WTC11 (cell line): ENCODE results near the gene TECR. TPM values are rescaled to one million over a fixed set of nuclear protein-coding genes. Genes with fewer than 3 reads are reported as not detected.

Experiments
- ATAC-seq: fragments of 200-7000 bp; cut with Tn5 transposase; 2 replicates; pipeline ENCODE4 v1.10.0; 2021; ENCODE audit warnings: mild to moderate bottlenecking, moderate library complexity
- CTCF ChIA-PET: fragments of 300-600 bp; sonication (Branson Sonifier 250); formaldehyde crosslinking; loops from one replicate; lab custom pipeline; 2021; ENCODE audit warnings: antibody characterized with exemption; lab: Charles Lee
- POLR2A ChIA-PET: fragments of 350-600 bp; sonication (Branson Sonifier 250); formaldehyde crosslinking; loops from one replicate; lab custom pipeline; 2021; ENCODE audit warnings: antibody characterized with exemption; lab: Charles Lee
- DNase-seq: peaks from one replicate; pipeline ENCODE4 v3.0.0; 2021; ENCODE audit warnings: low spot score
- H3K27ac Mint-ChIP-seq: 2 replicates; pipeline ENCODE4 v1.8.0; 2021; ENCODE audit warnings: mixed read lengths
- H3K27me3 Mint-ChIP-seq: 2 replicates; pipeline ENCODE4 v1.8.0; 2021; ENCODE audit warnings: low read depth, mild to moderate bottlenecking, moderate library complexity, mixed read lengths
- H3K36me3 Mint-ChIP-seq: 2 replicates; pipeline ENCODE4 v1.8.0; 2021; ENCODE audit warnings: mixed read lengths
- H3K4me1 Mint-ChIP-seq: 2 replicates; pipeline ENCODE4 v1.8.0; 2022; ENCODE audit warnings: mixed read lengths
- H3K4me3 Mint-ChIP-seq: 2 replicates; pipeline ENCODE4 v1.8.0; 2021; ENCODE audit warnings: mild to moderate bottlenecking, moderate library complexity, mixed read lengths
- H3K9me3 Mint-ChIP-seq: 2 replicates; pipeline ENCODE4 v1.8.0; 2021; ENCODE audit warnings: mixed read lengths
- CBFB ChIP-seq: sonication (generic); formaldehyde crosslinking; IDR thresholded peaks from 2 replicates; pipeline ENCODE4 v1.8.1; 2022; ENCODE audit warnings: mild to moderate bottlenecking, low read depth, missing genetic modification reagents
- CREM ChIP-seq: sonication (generic); formaldehyde crosslinking; IDR thresholded peaks from 2 replicates; pipeline ENCODE4 v1.8.1; 2022; ENCODE audit warnings: mild to moderate bottlenecking, missing genetic modification reagents, moderate library complexity
- FOXJ3 ChIP-seq: sonication (generic); formaldehyde crosslinking; IDR thresholded peaks from 2 replicates; pipeline ENCODE4 v1.9.0; 2021; ENCODE audit warnings: missing genetic modification reagents, mild to moderate bottlenecking, borderline replicate concordance
- GTF2I ChIP-seq: fragments of 250-450 bp; sonication (Bioruptor Pico); conservative IDR thresholded peaks from 2 replicates; pipeline ENCODE4 v1.4.0; 2021; ENCODE audit warnings: mild to moderate bottlenecking
- JAZF1 ChIP-seq: fragments of 250-450 bp; sonication (Bioruptor Pico); IDR thresholded peaks from 2 replicates; pipeline ENCODE4 v1.9.0; 2021; ENCODE audit warnings: moderate library complexity, mild to moderate bottlenecking, inconsistent platforms
- NFYB ChIP-seq: sonication (generic); formaldehyde crosslinking; conservative IDR thresholded peaks from 2 replicates; pipeline ENCODE4 v1.8.0; 2022; ENCODE audit warnings: low read depth, missing genetic modification reagents
- NR1H2 ChIP-seq: sonication (generic); formaldehyde crosslinking; IDR thresholded peaks from 2 replicates; pipeline ENCODE4 v1.9.0; 2021; ENCODE audit warnings: mild to moderate bottlenecking, moderate library complexity, missing genetic modification reagents
- PRRX2 ChIP-seq: fragments of 250-450 bp; sonication (Bioruptor Pico); IDR thresholded peaks from 2 replicates; pipeline ENCODE4 v1.8.0; 2021; ENCODE audit warnings: mild to moderate bottlenecking
- RELA ChIP-seq: sonication (generic); formaldehyde crosslinking; IDR thresholded peaks from 2 replicates; pipeline ENCODE4 v1.8.1; 2022; ENCODE audit warnings: missing genetic modification reagents, mild to moderate bottlenecking, borderline replicate concordance
- SP1 ChIP-seq: sonication (generic); formaldehyde crosslinking; conservative IDR thresholded peaks from 2 replicates; pipeline ENCODE4 v1.8.1; 2022; ENCODE audit warnings: missing genetic modification reagents
- TCF7 ChIP-seq: sonication (generic); formaldehyde crosslinking; IDR thresholded peaks from 2 replicates; pipeline ENCODE4 v1.8.0; 2022; ENCODE audit warnings: mild to moderate bottlenecking, low read depth, missing genetic modification reagents, moderate library complexity
- ZBTB21 ChIP-seq: sonication (generic); formaldehyde crosslinking; IDR thresholded peaks from 2 replicates; pipeline ENCODE4 v1.8.1; 2023; ENCODE audit warnings: mild to moderate bottlenecking, missing genetic modification reagents, borderline replicate concordance
- ZNF138 ChIP-seq: sonication (generic); formaldehyde crosslinking; conservative IDR thresholded peaks from 2 replicates; pipeline ENCODE4 v1.8.1; 2022; ENCODE audit warnings: mild to moderate bottlenecking, moderate library complexity, missing genetic modification reagents
- ZNF219 ChIP-seq: sonication (generic); formaldehyde crosslinking; IDR thresholded peaks from 2 replicates; pipeline ENCODE4 v1.8.0; 2023; ENCODE audit warnings: missing genetic modification reagents, mild to moderate bottlenecking, borderline replicate concordance
- ZNF416 ChIP-seq: fragments of 250-450 bp; sonication (Bioruptor Pico); IDR thresholded peaks from 2 replicates; pipeline ENCODE4 v1.9.0; 2021; ENCODE audit warnings: mild to moderate bottlenecking, inconsistent platforms
- total RNA-seq: library from RNA; stranded (reverse); gene quantifications from 3 replicates; pipeline ENCODE4 v1.2.3, GENCODE V29; 2021
- TF ChIP-seq, protein P1 (sequence below): sonication (generic); formaldehyde crosslinking; IDR thresholded peaks from 2 replicates; pipeline ENCODE4 v1.8.1; 2023; ENCODE audit warnings: mild to moderate bottlenecking, missing genetic modification reagents, moderate library complexity
- TF ChIP-seq, protein P2 (sequence below): fragments of 200-600 bp; IDR thresholded peaks from 2 replicates; pipeline ENCODE4 v1.8.0; 2022; ENCODE audit warnings: antibody characterized with exemption
- TF ChIP-seq, protein P3 (sequence below): sonication (generic); formaldehyde crosslinking; IDR thresholded peaks from 2 replicates; pipeline ENCODE4 v1.8.1; 2022; ENCODE audit warnings: mild to moderate bottlenecking, missing genetic modification reagents, moderate library complexity, borderline replicate concordance
- TF ChIP-seq, protein P4 (sequence below): fragments of 250-450 bp; sonication (Bioruptor Pico); conservative IDR thresholded peaks from 2 replicates; pipeline ENCODE4 v1.9.0; 2021; ENCODE audit warnings: mild to moderate bottlenecking

Gene TECR
- total RNA-seq, 1 experiment from 2014 or later: 161 TPM

DNA sequence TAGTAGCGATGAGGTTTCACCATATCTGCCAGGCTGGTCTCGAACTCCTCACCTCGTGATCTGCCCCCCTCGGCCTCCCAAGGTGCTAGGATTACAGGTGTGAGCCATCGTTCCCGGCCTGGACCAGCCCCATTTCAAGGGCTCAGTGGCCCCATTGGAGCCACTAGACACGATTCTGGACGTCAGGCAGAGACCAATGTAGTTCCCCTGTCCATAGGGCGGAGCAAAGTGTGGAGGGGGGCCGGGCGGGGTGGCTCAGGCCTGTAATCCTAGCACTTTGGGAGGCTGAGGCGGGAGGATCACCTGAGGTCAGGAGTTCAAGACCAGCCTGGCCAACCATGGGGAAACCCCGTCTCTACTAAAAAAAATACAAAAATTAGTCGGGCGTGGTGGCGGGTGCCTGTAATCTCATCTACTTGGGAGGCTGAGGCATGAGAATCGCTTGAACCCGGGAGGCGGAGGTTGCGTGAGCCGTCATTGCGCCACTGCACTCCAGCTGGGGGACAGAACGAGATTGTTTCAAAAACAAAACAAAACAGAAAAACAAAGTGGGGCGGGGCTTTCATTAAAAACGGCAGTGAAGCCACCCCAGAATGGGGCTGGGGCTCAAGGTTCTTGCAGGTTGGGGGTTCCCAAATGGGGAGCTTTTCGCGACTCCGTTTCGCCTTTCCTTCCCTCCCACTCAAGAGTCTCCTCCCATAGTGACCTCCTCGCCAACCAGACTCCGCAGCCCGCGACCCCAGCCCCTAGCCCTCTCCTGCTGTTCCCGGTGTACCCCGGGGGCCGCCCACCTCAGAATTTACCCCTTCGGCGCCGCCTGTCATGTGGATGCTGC is 758 bp upstream of the TECR start:
- ATAC-seq: no peak
- no peak for DNase-seq
- Mint-ChIP-seq H3K4me3 (peak overlapping the region; percentile 90), H3K9me3 (no peaks in the 10 kb centered on the region), H3K27me3 (no peaks in the 10 kb centered on the region), H3K27ac (peak overlapping the region; percentile 80; the same call in 1 of the 2 replicates), H3K4me1 (peaks cover 12% of the 10 kb centered on the region), H3K36me3 (peaks cover 4% of the 10 kb centered on the region; the same call in 1 of the 2 replicates)
- ChIA-PET CTCF (interaction anchor here (1.0 to 1.2 kb wide), 3 partner anchors 23 to 48 kb away, joined by 3 to 5 read pairs (median 4); no protein-coding TSS in a partner anchor), POLR2A (interaction anchor here (1.4 kb wide), 1 partner anchor 10 kb away, joined by 4 read pairs; the partner anchor contains the start of gene DNAJB1)
- TF ChIP-seq GTF2I: 0 out of 2 replicates have a peak, but pooled peaks have one; percentile 41
- TF ChIP-seq, protein P1, sequence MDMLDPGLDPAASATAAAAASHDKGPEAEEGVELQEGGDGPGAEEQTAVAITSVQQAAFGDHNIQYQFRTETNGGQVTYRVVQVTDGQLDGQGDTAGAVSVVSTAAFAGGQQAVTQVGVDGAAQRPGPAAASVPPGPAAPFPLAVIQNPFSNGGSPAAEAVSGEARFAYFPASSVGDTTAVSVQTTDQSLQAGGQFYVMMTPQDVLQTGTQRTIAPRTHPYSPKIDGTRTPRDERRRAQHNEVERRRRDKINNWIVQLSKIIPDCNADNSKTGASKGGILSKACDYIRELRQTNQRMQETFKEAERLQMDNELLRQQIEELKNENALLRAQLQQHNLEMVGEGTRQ (CRISPR knock-in tag): peak; percentile 47; the same call in 1 of the 2 replicates
- no peak for TF ChIP-seq NR1H2 (CRISPR knock-in tag)

DNA sequence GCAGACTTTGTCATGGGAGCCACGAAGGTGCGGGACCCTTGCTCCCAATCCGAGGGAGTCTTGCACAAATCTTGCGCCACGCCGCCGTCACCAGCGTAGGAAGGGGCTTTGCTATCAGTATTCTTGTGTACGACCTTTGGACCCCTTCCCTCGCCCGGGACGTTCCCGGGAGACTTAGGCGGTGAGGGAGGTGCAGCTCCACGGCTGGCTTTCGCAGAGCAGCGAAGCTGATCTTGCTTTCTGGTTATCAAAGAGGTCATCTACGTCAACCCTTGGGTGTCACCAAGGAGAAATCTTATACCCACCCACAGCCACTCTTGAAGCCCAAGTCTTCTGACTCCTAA is 583 bp downstream of the TECR start:
- DNase-seq: no peak
- Mint-ChIP-seq H3K4me3 (peak overlapping the region; percentile 90), H3K4me1 (peaks cover 12% of the 10 kb centered on the region), H3K36me3 (peaks cover 4% of the 10 kb centered on the region; the same call in 1 of the 2 replicates), H3K27me3 (no peaks in the 10 kb centered on the region), H3K9me3 (no peaks in the 10 kb centered on the region), H3K27ac (peak overlapping the region; percentile 80; the same call in 1 of the 2 replicates)
- CTCF ChIA-PET: interaction anchor here (0.9 kb wide), 1 partner anchor 562 kb away, joined by 3 read pairs; no protein-coding TSS in a partner anchor
- POLR2A ChIA-PET: no interaction called here
- TF ChIP-seq ZBTB21 (CRISPR knock-in tag) (no peak), NFYB (CRISPR knock-in tag) (no peak), FOXJ3 (no peak)
- ATAC-seq: no peak

DNA sequence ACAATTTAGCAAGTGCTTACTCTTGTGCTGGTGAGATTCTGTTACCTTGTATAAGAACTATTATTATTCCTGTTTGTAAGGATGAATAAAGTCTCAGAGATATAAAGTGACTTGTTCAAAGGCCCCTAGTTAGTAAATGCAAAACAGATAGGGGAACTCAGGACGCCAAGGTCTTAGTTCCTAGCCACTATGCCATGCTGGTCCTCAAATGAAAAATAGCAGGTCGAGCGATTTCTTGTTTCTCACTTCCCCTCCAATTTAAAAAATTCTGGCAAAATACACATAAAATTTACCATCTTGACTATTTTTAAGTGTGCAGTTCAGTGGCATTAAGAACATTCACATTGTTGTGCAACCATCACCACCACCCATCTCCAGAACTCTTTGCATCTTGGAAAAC is 1.1 kb downstream of the TECR start:
- Mint-ChIP-seq H3K36me3 (peaks cover 4% of the 10 kb centered on the region; the same call in 1 of the 2 replicates), H3K27me3 (no peaks in the 10 kb centered on the region), H3K4me1 (peaks cover 11% of the 10 kb centered on the region), H3K4me3 (peak overlapping the region; percentile 90), H3K9me3 (no peaks in the 10 kb centered on the region), H3K27ac (peak overlapping the region; percentile 65; the same call in 1 of the 2 replicates)
- DNase-seq (no peak), ATAC-seq (no peak)
- CTCF ChIA-PET: no interaction called here
- POLR2A ChIA-PET: no interaction called here
- TF ChIP-seq, protein P2, sequence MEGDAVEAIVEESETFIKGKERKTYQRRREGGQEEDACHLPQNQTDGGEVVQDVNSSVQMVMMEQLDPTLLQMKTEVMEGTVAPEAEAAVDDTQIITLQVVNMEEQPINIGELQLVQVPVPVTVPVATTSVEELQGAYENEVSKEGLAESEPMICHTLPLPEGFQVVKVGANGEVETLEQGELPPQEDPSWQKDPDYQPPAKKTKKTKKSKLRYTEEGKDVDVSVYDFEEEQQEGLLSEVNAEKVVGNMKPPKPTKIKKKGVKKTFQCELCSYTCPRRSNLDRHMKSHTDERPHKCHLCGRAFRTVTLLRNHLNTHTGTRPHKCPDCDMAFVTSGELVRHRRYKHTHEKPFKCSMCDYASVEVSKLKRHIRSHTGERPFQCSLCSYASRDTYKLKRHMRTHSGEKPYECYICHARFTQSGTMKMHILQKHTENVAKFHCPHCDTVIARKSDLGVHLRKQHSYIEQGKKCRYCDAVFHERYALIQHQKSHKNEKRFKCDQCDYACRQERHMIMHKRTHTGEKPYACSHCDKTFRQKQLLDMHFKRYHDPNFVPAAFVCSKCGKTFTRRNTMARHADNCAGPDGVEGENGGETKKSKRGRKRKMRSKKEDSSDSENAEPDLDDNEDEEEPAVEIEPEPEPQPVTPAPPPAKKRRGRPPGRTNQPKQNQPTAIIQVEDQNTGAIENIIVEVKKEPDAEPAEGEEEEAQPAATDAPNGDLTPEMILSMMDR: no peak
- no peak for TF ChIP-seq RELA
- TF ChIP-seq, protein P3, sequence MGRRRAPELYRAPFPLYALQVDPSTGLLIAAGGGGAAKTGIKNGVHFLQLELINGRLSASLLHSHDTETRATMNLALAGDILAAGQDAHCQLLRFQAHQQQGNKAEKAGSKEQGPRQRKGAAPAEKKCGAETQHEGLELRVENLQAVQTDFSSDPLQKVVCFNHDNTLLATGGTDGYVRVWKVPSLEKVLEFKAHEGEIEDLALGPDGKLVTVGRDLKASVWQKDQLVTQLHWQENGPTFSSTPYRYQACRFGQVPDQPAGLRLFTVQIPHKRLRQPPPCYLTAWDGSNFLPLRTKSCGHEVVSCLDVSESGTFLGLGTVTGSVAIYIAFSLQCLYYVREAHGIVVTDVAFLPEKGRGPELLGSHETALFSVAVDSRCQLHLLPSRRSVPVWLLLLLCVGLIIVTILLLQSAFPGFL (CRISPR knock-in tag): no peak
- no peak for TF ChIP-seq ZNF416 (CRISPR knock-in tag)

DNA sequence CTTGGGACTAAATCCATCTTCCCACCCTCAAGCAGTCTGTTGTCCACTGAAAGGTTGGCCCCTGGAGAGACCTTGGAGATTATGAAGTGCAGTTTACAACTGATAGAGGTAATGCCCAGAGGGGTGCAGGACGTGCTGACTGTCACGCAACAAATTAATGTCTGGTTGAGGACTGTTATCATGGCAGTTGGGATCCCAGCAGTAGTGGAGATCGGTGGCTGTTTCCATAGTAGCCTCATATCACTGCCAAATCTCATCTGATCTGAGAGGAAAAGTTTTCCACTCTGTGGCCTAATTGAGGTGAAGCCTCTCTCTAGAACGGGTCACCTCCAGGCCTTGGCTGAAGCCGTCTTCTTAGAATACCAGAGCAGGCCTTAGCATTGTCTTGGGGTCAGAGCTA is 4.1 kb downstream of the TECR start:
- ChIA-PET POLR2A (interaction anchor here (1.4 kb wide), 1 partner anchor 15 kb away, joined by 3 read pairs; the partner anchor contains the start of gene DNAJB1), CTCF (interaction anchor here (1.4 to 2.8 kb wide), 2 partner anchors 23 to 28 kb away, joined by 3 to 12 read pairs; no protein-coding TSS in a partner anchor)
- H3K4me3 Mint-ChIP-seq: no peak overlapping the region
- H3K9me3 Mint-ChIP-seq: no peaks in the 10 kb centered on the region
- DNase-seq (no peak), ATAC-seq (no peak)
- peaks cover 12% of the 10 kb centered on the region for H3K4me1 Mint-ChIP-seq
- H3K36me3 Mint-ChIP-seq: peaks cover 4% of the 10 kb centered on the region; the same call in 1 of the 2 replicates
- H3K27ac Mint-ChIP-seq: no peak overlapping the region
- no peaks in the 10 kb centered on the region for H3K27me3 Mint-ChIP-seq
- no peak for TF ChIP-seq ZNF138
- TF ChIP-seq CBFB: no peak
- no peak for TF ChIP-seq GTF2I
- TF ChIP-seq, protein P4, sequence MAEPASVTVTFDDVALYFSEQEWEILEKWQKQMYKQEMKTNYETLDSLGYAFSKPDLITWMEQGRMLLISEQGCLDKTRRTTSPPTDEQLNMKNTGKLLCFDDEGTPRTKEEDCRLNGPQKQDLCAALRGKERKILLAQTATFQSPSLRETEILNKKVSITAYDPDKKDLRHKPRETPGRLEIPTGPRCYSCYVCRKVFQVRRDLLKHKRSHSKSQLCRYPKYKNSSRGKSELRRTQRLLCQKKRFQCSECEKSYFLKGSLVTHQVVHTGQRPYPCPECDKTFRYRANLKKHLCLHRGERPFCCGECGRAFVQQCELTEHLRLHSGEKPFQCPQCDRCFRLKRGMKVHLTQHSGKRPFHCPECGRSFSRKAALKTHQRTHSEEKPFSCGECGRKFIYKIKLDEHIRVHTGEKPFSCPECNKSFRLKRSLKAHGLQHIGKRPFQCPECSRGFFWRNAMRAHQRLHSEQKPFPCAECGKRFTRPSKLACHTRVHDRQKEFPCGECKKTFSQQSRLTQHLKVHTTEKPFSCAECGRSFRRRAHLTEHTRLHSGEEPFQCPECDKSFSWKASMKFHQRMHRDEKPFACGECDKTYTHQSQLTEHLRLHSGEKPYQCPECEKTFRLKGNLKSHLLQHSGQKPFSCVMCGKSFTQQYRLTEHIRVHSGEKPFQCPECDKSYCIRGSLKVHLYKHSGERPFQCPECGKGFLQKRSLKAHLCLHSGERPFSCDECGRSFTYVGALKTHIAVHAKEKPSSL (CRISPR knock-in tag): no peak
- no peak for TF ChIP-seq SP1 (CRISPR knock-in tag)
- TF ChIP-seq TCF7: no peak
- TF ChIP-seq JAZF1 (CRISPR knock-in tag): no peak
- no peak for TF ChIP-seq CREM
- no peak for TF ChIP-seq RELA
- no peak for TF ChIP-seq PRRX2 (CRISPR knock-in tag)
- TF ChIP-seq ZNF219 (CRISPR knock-in tag): no peak
